AG10803 (cell line): ENCODE data around the gene ATF7IP.
"Not testable (repeated sequence)": the region's sequence is repeated elsewhere in the genome, so short reads cannot be mapped to it uniquely, and the experiment has no call there.

Source experiments
- DNase-seq: peaks from one replicate; pipeline ENCODE4 v3.0.0; 2010; ENCODE audit warnings: low read depth
- H3K4me3 ChIP-seq: 2 replicates; pipeline ENCODE4 v1.5.1; 2011; ENCODE audit warnings: mild to moderate bottlenecking, low read length, control low read depth
- TF ChIP-seq, protein P1 (sequence below): conservative IDR thresholded peaks from 2 replicates; pipeline ENCODE4 v1.5.1; 2011; ENCODE audit warnings: mild to moderate bottlenecking, low read length, control low read depth, inconsistent platforms

Gene ATF7IP

GRCh38 chr12:14332482-14332881, 33.0 kb upstream of the ATF7IP start:
- TF ChIP-seq, protein P1, sequence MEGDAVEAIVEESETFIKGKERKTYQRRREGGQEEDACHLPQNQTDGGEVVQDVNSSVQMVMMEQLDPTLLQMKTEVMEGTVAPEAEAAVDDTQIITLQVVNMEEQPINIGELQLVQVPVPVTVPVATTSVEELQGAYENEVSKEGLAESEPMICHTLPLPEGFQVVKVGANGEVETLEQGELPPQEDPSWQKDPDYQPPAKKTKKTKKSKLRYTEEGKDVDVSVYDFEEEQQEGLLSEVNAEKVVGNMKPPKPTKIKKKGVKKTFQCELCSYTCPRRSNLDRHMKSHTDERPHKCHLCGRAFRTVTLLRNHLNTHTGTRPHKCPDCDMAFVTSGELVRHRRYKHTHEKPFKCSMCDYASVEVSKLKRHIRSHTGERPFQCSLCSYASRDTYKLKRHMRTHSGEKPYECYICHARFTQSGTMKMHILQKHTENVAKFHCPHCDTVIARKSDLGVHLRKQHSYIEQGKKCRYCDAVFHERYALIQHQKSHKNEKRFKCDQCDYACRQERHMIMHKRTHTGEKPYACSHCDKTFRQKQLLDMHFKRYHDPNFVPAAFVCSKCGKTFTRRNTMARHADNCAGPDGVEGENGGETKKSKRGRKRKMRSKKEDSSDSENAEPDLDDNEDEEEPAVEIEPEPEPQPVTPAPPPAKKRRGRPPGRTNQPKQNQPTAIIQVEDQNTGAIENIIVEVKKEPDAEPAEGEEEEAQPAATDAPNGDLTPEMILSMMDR: no peak
- H3K4me3 ChIP-seq: no peak overlapping the region
- no peak for DNase-seq

GRCh38 chr12:14340371-14340770, 25.1 kb upstream of the ATF7IP start:
- TF ChIP-seq, protein P1: no peak
- no peak overlapping the region for H3K4me3 ChIP-seq
- no peak for DNase-seq

DNA sequence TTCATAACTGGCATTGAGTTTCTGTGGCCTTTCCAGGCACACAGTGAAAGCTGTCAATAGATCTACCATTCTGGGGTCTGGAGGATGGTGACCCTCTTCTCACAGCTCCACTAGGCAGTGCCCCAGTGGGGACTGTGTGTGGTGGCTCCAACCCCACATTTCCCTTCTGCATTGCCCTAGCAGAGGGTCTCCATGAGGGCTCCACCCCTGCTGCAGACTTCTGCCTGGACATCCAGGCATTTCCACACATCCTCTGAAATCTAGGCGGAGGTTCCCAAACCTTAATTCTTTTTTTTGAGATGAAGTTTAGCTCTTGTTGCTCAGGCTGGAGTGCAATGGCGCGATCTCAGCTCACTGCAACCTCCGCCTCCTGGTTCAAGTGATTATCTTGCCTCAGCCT, 14.0 kb upstream of the ATF7IP start:
- not testable (repeated sequence) for H3K4me3 ChIP-seq

GRCh38 chr12:14352066-14352465, 13.4 kb upstream of the ATF7IP start:
- not testable (repeated sequence) for H3K4me3 ChIP-seq, DNase-seq

More for the DNA sequence above, 14.0 kb upstream of the ATF7IP start:
- not testable (repeated sequence) for DNase-seq

- not testable (repeated sequence) for DNase-seq, H3K4me3 ChIP-seq
Observed at GRCh38 chr12:14354665-14355064, 10.8 kb upstream of the ATF7IP start.

DNA sequence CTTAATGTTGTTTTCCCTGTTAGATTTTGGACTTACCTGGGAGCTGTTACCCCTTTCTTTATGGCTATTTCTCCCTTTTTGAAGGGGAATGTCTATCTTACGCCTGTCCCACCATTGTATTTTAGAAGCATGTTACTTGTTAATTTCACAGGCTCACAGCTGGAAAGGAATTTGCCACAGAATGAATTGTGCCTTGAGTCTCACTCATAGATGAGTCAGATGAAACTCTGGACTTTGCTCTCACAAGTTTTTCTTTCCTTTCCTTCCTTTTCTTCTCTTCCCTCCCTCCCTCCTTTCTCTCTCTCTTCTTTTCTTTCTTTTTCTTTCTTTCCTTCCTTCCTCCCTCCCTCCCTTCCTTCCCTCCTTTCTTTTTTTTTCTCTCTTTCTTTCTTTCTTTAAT, 9.3 kb upstream of the ATF7IP start:
- TF ChIP-seq, protein P1: no peak
- peak; percentile 9 for DNase-seq
- H3K4me3 ChIP-seq: no peak overlapping the region

- no peak for DNase-seq
- TF ChIP-seq, protein P1: no peak
Observed at GRCh38 chr12:14357486-14357885, 8.0 kb upstream of the ATF7IP start.

GRCh38 chr12:14362352-14362751, 3.1 kb upstream of the ATF7IP start:
- DNase-seq: no peak
- no peak overlapping the region for H3K4me3 ChIP-seq
- TF ChIP-seq, protein P1: no peak

More at GRCh38 chr12:14357486-14357885, 8.0 kb upstream of the ATF7IP start:
- no peak overlapping the region for H3K4me3 ChIP-seq

DNA sequence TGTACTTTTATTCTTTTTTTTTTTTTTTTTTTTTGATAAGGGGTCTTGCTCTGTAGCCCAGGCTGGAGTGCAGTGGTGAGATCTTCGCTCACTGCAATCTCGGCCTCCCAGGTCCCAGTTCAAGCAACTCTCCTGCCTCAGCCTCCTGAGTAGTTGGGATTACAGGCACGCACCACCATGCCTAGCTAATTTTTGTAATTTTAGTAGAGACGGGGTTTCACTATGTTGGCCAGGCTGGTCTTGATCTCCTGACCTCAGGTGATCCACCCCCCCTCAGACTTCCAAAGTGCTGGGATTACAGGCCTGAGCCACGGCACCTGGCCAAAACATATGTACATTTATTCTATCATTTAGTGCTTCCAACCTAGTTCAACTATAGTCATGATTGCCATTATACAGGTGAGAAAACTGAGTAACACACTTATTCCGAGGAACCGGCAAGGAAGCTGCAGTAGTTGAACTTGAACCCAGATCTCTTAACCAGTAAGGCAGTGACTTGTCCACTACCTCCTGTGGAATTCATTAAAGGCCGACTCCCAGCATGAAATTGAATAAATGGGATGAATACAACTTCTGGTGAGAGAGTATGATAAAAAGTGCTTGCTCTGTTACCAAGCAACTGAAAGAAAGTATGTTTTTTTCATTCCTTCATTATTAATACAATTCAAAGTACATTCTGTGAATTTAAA, 755 bp upstream of the ATF7IP start:
- TF ChIP-seq, protein P1: no peak
- DNase-seq: peak; percentile 21
- peak overlapping the region; percentile 75 for H3K4me3 ChIP-seq
